ENCODE data around the gene TNNI2.

DNA sequence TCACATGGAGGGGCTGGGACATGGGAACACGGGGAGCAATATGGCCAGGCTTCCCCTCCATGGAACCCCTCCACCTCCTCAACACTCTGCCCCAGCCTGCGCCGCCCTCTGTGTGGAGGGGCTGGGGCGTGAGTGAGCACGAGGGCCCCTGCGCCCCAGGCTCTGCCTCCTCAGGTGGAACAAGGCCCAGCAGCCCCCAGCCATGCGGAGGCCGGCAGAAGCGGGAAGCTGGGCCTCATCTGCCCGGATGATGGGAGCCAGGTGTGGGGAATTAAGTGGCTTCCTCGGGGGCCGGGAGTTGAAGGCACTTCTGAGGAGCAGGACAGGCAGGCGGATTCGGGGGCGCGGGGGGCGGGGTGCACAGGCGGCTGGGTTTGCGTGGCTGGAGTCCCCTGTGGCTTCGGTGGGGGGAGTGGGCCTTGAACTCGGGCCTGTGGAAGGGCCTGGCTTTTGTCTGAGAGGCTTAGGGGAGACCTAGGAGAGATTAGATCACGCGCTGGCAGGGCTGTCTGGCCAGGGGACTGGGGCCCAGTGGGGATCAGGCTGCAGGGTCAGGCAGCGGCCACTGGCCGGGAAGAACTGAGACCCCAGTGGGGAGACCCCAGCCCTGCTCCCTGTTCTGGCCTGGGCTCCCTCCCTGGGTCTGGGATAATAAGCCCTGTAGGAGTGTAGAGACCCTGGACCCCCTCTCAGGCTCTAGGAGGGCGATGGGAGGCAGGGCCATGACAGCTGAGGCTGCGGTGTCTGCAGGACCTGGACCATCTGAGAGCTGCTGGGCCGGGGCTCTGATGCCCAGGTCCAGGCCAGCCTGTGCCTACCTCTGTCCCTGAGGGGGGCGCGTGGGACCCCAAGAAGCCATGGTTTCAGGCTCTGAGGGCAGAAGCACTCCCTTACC lies 39.6 kb downstream of the TNNI2 start:
- TF ChIP-seq ZNF513 (tag by site-specific recombination; IDR thresholded peaks at IDR 0.05) (no peak), REST (tag by site-specific recombination; IDR thresholded peaks at IDR 0.05) (no peak), ZNF248 (tag by site-specific recombination; IDR thresholded peaks at IDR 0.05) (no peak), TRIM28 (IDR thresholded peaks at IDR 0.05; ENCODE audit: borderline replicate concordance, low read length) (no peak), ZNF362 (tag by site-specific recombination; IDR thresholded peaks at IDR 0.05) (no peak), ZFP41 (tag by site-specific recombination; IDR thresholded peaks at IDR 0.05; ENCODE audit: borderline replicate concordance) (no peak), ZNF335 (tag by site-specific recombination; conservative IDR thresholded peaks at IDR 0.05) (no peak), ZNF423 (tag by site-specific recombination; IDR thresholded peaks at IDR 0.05) (no peak), ZNF416 (tag by site-specific recombination; IDR thresholded peaks at IDR 0.05) (no peak), ZNF24 (tag by site-specific recombination; IDR thresholded peaks at IDR 0.05) (no peak), KLF8 (tag by site-specific recombination; IDR thresholded peaks at IDR 0.05) (no peak)
- TF ChIP-seq, protein P1, sequence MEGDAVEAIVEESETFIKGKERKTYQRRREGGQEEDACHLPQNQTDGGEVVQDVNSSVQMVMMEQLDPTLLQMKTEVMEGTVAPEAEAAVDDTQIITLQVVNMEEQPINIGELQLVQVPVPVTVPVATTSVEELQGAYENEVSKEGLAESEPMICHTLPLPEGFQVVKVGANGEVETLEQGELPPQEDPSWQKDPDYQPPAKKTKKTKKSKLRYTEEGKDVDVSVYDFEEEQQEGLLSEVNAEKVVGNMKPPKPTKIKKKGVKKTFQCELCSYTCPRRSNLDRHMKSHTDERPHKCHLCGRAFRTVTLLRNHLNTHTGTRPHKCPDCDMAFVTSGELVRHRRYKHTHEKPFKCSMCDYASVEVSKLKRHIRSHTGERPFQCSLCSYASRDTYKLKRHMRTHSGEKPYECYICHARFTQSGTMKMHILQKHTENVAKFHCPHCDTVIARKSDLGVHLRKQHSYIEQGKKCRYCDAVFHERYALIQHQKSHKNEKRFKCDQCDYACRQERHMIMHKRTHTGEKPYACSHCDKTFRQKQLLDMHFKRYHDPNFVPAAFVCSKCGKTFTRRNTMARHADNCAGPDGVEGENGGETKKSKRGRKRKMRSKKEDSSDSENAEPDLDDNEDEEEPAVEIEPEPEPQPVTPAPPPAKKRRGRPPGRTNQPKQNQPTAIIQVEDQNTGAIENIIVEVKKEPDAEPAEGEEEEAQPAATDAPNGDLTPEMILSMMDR (tag by site-specific recombination; IDR thresholded peaks at IDR 0.05): no peak

All from HEK293 (cell line).